Liver (tissue), 3 donors: ENCODE data around the gene HSP90AB1.

Experiments used
- CTCF ChIP-seq: fragments of 150-350 bp; IDR thresholded peaks from 2 replicates; pipeline ENCODE4 v1.5.1; 2017; ENCODE audit warnings: improper control_type of control experiment, low read depth, low read length; ENCODE audit not compliant: missing input control
- EGR1 ChIP-seq, 2 donors: IDR thresholded peaks; 2 replicates each; pipeline ENCODE4 v1.6.1; 2016 to 2018; ENCODE audit warnings: antibody characterized with exemption in 2 of 2, low read depth in 2 of 2
- FOXA1 ChIP-seq: IDR thresholded peaks from 2 replicates; pipeline ENCODE4 v1.6.1; 2016; ENCODE audit warnings: antibody characterized with exemption
- GABPA ChIP-seq, 2 donors: IDR thresholded peaks in 1 of 2; conservative IDR thresholded peaks in 1 of 2; 2 replicates each; pipeline ENCODE4 v1.6.1; 2016; ENCODE audit warnings: antibody characterized with exemption in 2 of 2, mild to moderate bottlenecking in 1 of 2, moderate library complexity in 1 of 2
- HNF4A ChIP-seq, 2 donors: conservative IDR thresholded peaks; 2 replicates each; pipeline ENCODE4 v1.6.1; 2016; ENCODE audit warnings: antibody characterized with exemption in 2 of 2, mild to moderate bottlenecking in 2 of 2
- HNF4G ChIP-seq: IDR thresholded peaks from 2 replicates; pipeline ENCODE4 v1.6.1; 2016; ENCODE audit warnings: antibody characterized with exemption
- JUND ChIP-seq, 2 donors: IDR thresholded peaks; 2 replicates each; pipeline ENCODE4 v1.6.1; 2016; ENCODE audit warnings: antibody characterized with exemption in 2 of 2
- REST ChIP-seq: IDR thresholded peaks from 2 replicates; pipeline ENCODE4 v1.6.1; 2016; ENCODE audit warnings: antibody characterized with exemption, mild to moderate bottlenecking
- SP1 ChIP-seq: IDR thresholded peaks from 2 replicates; pipeline ENCODE4 v1.6.1; 2018; ENCODE audit warnings: antibody characterized with exemption, mild to moderate bottlenecking
- TAF1 ChIP-seq: conservative IDR thresholded peaks from 2 replicates; pipeline ENCODE4 v1.6.1; 2016; ENCODE audit warnings: antibody characterized with exemption, mild to moderate bottlenecking
- YY1 ChIP-seq: IDR thresholded peaks from 2 replicates; pipeline ENCODE4 v1.6.1; 2016; ENCODE audit warnings: antibody characterized with exemption, mild to moderate bottlenecking
- ZBTB33 ChIP-seq: IDR thresholded peaks from 2 replicates; pipeline ENCODE4 v1.6.1; 2016; ENCODE audit warnings: antibody characterized with exemption
- donor health status: healthy.
- donor health status: healthy.

GRCh38 chr6:44298864-44299263 lies 52.0 kb downstream of the HSP90AB1 start:
- no peak for TF ChIP-seq CTCF
- no peak for TF ChIP-seq GABPA (IDR thresholded peaks at IDR 0.05 in 1 of 2, conservative IDR thresholded peaks at IDR 0.05 in 1 of 2)
- TF ChIP-seq TAF1 = no peak
- TF ChIP-seq HNF4G = no peak
- no peak for TF ChIP-seq SP1
- TF ChIP-seq YY1 = no peak
- no peak for TF ChIP-seq ZBTB33
- no peak for TF ChIP-seq FOXA1
- no peak for TF ChIP-seq REST
- TF ChIP-seq HNF4A (conservative IDR thresholded peaks at IDR 0.05) = no peak
- TF ChIP-seq EGR1 (IDR thresholded peaks at IDR 0.05; ENCODE audit: low read depth in 2 of 2) = no peak
- TF ChIP-seq JUND (IDR thresholded peaks at IDR 0.05) = no peak
